SHP77 (cell line): Measurements from ENCODE around the gene SIVA1.

Source experiments
- DNase-seq, 2 experiments: peaks; one replicate each; lab custom pipeline; 2025; lab: John Stamatoyannopoulos, UW

SIVA1 gene

DNA sequence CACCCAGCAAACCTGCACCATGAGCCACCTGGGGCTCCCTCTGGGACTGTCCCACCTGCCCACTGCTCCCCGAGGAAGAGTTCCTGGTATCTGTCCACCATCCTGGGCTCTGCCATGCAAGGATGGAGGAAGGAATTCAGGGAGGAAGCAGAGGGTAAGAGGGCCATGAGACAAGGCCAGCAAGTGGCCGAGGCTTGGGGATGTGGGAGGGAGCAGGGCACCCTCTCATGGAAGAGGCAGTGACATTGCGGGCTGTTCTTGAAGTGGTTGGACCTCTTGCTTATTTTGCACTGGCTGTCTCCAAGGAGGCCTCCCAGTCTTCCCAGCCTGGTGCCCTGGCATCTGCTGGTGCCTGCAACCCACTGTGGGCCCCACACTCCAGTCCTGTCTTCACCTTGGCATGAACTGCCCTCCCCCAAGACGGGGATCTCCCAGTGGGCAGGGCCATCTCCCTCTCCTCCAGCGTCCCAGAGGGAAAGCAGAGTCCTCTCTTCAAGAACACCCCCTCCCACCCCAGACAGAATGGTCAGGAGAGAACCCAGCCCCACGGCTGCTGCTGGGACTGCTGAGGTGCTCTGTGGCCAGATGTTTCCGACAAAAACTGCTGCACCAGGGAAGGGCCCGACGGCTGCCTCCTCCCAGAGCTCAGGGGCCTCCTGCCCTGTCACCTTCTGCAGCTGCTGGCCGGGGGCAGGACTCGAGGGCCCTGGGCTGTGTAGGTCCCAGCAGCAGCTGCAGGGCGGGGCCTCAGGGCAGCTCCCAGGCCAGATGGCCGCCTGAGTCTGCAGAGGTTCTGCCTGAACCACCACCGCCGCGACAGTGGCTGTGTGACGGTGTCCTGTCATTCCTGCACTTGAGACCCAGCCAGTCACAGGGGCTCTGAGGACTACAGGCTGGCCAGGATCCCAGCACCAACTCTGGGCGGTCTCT, 44.4 kb downstream of the SIVA1 start:
- peak; percentile 31 to 80 for DNase-seq

DNA sequence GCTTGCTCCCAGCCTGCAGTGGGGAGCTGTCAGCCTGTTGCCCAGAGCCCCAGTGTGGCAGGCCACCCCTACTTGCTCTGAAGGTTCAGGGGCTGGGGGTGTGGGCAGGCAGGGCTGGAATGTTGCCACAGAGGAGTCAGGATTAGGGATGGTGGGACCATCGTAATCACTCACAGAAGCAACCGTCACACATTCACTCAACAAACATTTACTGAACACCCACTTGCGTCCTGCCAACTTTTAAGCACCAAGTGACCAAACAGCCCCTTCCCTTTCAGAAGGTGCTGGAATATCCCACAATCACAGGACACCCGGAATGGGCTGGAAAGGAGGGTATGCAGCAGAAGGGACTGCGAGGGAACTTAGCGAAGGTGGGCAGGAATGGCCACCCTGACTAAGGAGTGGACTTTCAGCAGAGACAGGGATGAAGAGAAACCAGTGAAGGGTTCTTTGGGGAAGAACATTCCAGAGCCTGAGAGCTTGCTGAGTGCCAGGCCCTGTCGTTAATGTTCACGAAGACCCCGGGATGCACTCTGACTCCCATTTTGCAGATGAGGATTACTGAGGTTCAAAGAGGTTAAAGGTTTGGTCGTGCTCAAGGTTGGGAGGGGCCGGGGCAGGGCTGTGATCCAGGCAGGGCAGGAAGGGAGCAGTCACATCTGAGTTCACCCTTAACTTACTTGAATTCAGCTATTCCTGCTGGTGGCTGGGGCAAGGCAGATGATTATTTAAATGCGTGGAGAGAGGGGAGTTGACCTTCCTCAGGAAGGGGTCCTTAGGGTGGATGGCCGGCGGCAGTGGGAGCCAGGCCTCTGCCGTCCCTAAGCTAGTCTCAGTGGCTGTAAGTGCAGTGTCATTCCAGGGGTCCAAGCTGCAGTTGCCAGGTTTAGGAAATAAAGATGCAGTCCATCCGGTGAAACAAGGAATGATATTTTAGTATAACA, 45.6 kb downstream of the SIVA1 start:
- DNase-seq, result no peak

DNA sequence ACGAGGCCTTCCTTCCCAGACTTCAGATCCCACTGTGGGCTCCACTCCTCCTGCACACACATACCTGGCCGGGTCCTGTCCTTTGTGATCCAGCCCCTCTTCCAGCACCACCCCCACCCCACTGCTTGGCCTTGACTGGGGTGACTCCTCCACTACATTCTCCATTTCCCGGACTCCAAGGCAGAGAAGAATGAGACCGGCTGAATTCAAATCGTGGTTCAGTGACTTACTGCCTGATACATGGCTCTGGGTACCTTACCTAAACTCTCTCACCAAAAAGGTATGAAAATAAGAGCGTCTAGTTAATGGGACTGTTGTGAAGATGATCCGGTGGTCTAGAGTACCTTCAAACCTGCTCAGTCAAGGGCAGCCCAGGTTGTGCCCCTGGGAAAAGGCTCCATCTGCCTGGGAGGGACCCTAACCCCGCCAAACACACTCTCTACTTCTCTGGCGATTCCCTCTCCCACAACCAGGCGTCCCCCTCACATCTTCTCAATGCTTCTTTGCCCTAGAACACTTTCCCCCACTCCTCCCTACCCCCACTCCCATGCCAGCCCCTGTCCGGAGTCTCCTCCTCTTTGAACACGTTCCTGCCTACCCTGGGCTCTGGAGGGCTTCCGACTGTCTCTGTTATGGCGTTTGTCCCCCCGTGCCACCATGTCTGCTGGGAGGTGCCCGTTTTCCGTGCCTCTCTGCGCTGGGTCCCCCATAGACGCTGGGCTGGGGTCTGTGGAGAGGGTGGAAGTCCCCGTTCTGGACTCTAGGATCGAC, 46.5 kb downstream of the SIVA1 start:
- DNase-seq, result no peak

DNA sequence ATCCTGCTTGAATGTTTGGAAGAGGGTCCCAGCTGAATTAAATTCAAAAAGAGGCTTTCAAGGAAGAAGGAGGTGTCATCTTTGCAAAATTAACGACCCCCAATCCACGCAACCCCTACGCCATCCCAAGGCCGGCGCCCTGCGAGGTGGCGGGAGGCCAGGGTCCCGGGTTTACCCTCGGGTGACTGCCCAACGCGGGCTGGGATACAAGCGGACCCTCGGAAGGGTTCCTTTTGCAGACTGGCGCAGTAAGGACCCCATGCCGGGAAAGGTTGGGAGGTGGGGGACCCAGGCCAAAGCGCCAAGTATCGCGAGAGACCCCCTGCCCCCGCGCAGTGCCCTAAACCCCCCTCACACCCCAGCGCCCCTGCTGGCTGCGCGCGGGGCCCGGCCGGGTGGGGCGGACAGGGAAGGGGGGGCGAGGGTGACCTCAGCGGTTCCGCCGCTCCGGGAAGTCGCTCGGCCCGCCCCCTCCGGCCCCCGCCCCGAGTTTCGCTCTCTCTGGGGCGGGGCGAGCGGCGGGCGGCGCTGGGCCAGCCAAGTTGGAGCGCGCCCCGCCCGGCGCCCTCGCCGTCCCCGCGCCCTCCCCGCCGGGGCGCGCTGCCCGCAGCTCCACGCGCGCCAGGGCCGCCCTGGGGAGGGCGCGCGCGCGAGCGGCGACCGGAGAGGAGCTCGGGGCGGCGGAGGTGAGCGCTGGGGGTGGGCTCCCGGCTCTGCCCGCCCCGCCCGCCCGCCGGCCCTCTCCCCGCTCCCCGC, 47.2 kb downstream of the SIVA1 start:
- no peak for DNase-seq

DNA sequence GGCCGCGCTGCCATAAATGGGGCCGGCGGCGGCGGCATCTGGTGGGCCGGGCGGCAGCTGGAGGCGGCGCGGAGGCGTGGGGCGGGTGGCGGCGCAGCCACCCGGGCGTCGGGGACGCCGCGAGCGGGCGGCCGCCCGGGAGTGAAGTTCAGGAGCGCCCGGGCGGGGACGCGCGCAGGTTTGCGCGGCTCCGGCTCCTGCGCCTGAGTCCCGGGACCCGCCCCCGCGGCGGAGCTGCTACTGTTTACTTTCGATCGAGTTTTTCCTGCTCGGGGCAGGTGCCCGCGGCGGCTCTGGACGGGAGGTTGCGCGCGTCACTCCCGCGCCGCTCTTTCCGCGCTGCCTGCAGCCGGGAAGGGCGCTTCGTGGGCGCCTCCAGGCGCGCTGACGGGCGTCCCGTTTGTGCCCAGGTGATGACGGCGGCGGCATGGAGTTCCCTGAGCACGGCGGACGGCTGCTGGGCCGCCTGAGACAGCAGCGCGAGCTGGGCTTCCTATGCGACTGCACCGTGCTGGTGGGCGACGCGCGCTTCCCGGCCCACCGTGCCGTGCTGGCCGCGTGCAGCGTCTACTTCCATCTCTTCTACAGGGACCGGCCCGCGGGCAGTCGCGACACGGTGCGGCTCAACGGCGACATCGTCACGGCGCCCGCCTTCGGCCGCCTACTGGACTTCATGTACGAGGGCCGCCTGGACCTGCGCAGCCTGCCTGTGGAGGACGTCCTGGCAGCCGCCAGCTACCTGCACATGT, 48.0 kb downstream of the SIVA1 start, which contains the start of gene ZBTB42:
ZBTB42 (plus strand) TSS at position 331 of the 749 bp plus-strand sequence; CDS start at position 428, 97 bp downstream.
- peak; percentile 30 to 39 for DNase-seq

DNA sequence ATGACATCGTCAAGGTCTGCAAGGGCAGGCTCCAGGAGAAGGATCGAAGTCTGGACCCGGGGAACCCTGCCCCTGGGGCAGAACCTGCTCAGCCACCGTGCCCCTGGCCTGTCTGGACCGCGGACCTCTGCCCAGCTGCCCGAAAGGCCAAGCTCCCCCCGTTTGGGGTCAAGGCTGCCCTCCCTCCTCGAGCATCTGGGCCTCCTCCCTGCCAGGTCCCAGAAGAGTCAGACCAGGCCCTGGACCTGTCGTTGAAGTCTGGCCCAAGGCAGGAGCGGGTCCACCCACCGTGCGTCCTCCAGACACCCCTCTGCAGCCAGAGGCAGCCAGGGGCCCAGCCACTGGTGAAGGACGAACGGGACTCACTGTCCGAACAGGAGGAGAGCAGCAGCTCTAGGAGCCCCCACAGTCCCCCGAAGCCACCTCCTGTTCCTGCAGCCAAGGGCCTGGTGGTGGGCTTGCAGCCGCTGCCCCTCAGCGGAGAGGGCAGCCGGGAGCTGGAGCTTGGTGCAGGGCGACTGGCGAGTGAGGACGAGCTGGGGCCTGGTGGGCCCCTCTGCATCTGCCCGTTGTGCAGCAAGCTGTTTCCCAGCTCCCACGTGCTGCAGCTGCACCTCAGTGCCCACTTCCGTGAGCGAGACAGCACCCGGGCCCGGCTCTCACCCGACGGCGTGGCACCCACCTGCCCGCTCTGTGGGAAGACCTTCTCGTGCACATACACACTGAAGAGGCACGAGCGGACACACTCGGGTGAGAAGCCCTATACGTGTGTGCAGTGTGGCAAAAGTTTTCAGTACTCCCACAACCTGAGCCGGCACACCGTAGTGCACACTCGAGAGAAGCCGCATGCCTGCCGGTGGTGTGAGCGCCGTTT, 48.8 kb downstream of the SIVA1 start:
- no peak for DNase-seq

DNA sequence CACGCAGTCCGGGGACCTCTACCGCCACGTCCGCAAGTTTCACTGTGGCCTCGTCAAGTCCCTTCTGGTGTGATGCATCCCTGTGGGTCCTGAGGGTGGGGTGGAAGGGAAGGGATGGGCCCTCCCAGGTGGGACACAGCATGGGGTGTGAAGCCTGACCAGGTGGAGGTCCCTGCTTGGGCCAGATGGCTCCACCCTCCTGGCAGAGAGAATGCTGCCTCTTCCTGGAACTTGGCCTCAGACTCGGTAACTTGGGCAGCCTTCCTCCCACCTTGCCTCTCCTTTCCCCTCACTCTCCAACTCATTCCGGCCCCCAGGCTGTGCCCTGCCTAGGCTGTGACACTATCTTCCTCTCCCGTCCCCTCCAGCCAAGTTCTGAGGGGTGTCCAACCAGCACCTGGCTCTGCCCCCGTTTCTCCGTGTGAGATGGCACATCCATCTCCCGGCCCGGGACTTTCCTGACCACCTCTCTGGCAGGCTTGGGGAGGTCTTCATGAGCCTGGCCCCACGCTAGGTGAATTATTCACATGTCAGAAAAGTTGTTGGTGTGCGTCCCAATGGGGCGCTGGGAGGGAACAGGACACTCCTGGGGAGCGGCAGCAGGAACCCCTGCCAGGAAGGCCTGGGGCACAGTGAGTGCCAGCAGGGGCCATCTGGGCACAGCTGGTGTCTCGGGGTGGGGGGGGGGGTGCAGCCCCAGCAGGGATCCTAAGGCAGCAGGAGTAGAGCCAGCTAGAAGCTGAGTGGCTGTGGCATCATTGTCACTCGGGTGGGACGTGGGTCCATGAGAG, 49.6 kb downstream of the SIVA1 start:
- DNase-seq, result no peak

DNA sequence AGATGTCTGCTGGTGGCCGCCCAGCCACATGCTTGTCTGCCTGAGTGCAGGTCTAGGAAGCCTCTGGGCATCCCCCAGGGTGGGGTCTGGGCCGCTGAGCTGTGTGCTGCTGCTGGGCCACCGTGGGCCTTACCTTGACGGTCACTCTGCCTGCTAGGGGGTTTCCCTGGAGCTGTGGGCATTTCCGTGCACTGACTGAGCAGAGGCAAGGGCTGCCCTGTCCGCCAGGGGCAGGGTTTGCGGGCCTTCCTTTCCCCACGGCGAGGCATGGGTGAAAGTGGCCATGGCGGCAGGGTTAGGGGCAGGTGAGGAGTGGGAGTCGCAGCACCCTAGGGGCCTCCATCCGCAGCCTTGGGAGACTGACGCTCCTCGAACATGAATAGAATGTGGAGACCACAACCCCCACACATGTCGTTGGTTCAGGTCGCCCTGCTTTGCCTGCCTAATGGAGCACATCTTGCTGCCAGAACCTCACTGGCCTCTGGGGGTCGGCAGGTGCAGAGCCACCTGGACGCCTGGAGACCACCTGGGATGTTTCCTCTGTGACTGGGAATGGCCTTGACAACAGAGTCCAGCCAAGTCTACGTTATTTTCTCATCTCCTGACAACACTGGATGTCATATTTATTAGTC, 50.4 kb downstream of the SIVA1 start:
- DNase-seq, result no peak

DNA sequence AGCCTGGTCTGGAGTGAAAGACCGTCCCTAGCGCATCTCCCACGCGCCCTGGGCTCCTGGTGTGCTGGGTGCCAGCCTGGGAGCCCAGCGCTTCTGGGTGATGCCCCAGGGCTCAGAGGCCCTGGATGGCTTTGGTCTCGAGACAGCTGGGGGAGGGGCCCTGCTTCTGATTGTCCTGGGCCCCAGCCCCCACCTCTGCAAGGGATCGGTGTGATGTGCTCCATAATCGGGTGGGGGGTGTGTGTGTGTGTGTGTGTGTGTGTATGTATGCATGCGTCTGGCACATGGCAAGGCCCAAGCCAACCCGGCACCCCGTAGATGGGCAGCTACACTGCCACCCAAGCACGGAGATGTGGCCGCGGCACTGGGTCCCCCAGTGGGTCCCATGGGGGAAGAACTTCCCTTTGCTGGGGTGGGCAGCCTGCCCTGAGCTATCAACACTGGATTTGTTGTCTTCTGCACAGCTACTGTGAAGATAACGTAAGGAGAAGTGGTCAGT, 51.0 kb downstream of the SIVA1 start:
- DNase-seq, result no peak

DNA sequence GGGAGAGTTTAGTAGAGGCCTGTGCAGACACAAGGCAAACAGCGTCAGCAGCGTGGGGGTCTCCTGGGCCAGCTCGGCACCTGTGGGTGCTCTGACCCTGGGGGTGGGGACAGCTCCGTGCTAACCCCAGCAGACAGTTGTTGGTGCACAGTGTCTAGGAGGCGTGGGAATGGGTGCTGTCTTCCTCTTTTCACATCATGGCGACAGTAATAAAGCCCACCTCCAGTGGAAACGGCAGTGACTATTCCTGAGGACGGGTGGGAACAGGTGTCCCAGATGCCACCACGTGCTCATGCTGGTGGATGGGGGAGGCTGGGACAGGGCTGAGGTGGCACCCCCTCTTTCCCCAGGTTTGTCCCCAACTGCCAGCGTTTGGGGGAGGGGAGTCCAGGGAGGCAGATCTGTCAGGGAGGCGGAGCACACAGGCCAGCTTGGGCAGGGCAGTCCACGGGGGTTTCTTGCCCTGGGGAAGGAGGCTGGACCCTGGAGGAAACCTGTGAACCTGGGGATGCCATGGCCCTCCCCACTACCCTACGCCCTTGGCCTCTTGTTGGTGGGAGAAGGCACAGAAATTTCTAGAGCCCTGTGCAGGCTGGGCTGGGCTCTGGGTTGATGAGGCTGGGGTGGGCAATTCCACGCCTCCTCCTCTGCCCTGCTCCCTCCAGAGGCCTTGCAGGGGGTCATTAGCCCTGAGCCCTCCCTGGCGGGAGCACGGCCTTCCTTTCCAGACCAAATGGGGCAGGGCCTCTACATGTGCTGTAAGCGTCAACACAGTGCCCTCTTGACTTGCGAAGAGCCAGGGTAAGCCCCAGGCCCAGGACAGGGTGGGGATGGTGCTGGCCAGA, 51.8 kb downstream of the SIVA1 start:
- no peak for DNase-seq

DNA sequence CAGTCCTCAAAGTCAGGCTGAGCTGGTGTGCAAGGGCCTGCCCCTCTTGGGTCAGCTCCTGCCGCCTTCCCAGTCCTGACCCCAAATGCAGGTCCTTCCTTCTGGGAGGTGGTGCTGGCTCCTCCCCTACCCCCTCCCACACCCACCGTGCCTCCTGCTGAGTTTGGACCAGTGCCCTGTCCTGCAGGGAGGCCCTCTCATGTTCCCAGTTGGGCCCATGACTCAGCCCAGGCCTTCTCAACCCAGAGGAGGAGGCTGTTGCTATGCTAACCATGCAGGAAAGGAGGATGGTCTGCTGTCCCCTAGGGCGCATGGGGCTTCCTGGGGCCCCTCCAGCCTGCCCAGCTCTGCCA, 52.4 kb downstream of the SIVA1 start:
- no peak for DNase-seq

DNA sequence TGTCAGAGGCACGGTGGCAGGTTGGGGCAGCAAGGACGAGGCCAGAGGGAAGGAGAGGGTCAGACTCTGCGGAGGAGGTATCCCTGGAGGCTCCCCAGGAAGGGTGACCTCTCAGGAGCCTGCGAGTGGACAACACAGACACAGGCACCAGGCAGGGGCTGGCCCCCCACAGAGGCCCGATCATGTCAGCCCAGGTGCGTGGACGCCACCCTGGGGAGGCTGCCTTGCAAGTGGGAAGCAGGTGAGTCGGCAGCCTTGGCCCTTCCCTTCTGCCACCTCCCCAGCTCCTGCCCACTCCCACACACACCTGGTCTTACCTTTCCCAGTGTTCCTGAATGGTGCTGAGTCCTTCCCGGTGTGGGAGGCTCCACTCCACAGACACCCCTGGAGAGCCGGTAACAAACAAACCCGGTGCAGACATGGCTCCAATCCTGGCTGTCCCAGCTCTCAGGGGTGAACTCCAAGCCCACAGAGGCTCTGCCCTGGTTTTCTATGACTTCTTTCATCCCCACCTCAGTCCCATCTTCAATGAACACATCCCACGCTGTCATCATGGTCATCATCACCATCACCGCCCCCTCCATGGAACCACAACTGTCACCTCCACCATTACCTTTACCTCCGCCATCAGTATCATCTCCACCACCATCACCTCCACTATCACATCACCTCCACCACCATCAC, 53.1 kb downstream of the SIVA1 start:
- no peak for DNase-seq

DNA sequence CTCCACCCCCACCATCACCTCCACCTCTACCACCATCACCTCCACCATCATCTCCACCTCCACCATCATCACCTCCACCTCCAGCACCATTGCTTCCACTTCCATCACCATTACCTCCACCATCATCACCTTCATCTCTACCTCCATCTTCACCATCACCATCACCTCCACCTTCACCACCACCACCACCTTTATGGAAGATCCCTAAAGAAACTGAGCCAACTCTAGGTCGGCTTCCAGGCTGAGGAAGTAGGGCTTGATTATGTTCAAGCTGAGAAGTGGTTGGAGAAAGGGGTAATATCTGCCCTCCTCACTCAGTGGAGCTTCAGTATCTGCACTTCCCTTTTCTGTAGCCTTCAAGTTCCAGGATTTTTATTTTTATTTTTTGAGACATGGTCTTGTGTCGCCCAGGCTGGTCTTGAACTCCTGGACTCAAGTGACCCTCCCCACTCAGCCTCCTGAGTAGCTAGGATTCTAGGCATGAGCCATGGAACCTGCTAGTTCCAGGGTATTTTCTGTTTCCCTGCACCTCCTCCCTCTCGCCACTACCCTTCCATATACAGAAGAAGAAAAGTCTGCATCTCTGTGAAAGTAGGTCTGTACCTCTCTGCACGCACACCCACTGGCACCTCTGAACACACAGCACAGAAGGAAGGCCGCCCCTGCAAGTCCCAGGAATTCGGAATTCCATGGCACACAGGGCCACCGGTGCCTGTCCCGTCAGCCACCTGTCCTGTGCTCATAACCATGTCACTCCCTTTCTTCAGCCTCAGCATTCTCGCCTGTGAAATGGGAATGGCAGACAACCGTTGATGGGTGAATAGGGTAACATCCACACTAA, 53.9 kb downstream of the SIVA1 start:
- DNase-seq, result no peak

DNA sequence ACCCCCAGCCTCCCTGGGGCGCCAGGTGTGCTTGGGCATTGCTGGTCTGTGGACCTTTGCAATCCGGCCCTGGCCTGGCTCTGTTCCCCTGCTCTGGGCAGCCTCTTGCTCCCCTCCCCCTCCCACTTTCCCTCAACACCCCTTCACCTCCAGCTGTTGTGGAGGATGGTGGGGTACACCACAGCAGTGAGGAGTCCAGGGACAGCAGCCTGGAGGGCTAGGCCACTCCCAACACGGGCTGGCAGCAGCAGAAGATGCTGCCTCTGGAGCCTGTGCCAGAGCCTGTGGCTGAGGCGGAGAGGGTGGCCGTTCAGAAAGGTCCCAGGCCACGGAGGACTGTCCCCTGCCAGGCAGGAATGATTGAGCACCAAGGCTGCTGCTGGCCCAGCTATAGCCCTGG, 55.5 kb downstream of the SIVA1 start:
- no peak for DNase-seq
